Neural cell (in vitro differentiated cells): ENCODE results near the gene SMIM29.

Source experiments
- EP300 ChIP-seq: fragments of 450-650 bp; conservative IDR thresholded peaks from 2 replicates; pipeline ENCODE4 v1.6.1; 2014; ENCODE audit warnings: antibody characterized with exemption, mild to moderate bottlenecking, moderate library complexity; ENCODE audit not compliant: poor library complexity, severe bottlenecking
- EZH2 ChIP-seq: fragments of 200-600, 300-800 bp; shearing (Covaris generic), sonication (generic); IDR thresholded peaks from 2 replicates; pipeline ENCODE4 v1.6.1; 2014; ENCODE audit warnings: antibody characterized with exemption, low read length, borderline replicate concordance, mild to moderate bottlenecking; ENCODE audit not compliant: insufficient read depth, poor library complexity, severe bottlenecking
- MXI1 ChIP-seq: fragments of 450-650 bp; conservative IDR thresholded peaks from 2 replicates; pipeline ENCODE4 v1.6.1; 2014; ENCODE audit warnings: antibody characterized with exemption, mild to moderate bottlenecking; ENCODE audit not compliant: poor library complexity, severe bottlenecking
- POLR2AphosphoS5 ChIP-seq: IDR thresholded peaks from 2 replicates; pipeline ENCODE4 v1.6.1; 2012
- RAD21 ChIP-seq: fragments of 450-650 bp; conservative IDR thresholded peaks from 2 replicates; pipeline ENCODE4 v1.6.1; 2014; ENCODE audit warnings: antibody characterized with exemption, mild to moderate bottlenecking, moderate library complexity
- SMC3 ChIP-seq: fragments of 450-650 bp; conservative IDR thresholded peaks from 2 replicates; pipeline ENCODE4 v1.6.1; 2014; ENCODE audit warnings: antibody characterized with exemption, mild to moderate bottlenecking, moderate library complexity; ENCODE audit not compliant: poor library complexity
- TAF1 ChIP-seq: IDR thresholded peaks from 2 replicates; pipeline ENCODE4 v1.6.1; 2012; ENCODE audit warnings: low read depth
- TF ChIP-seq, protein P1 (sequence below): fragments of 450-650 bp; IDR thresholded peaks from 2 replicates; pipeline ENCODE4 v1.5.1; 2014; ENCODE audit warnings: antibody characterized with exemption, mild to moderate bottlenecking, moderate library complexity; ENCODE audit not compliant: poor library complexity, severe bottlenecking
- TF ChIP-seq, protein P2 (sequence below): IDR thresholded peaks from 2 replicates; pipeline ENCODE4 v1.6.1; 2012; ENCODE audit warnings: borderline replicate concordance

DNA sequence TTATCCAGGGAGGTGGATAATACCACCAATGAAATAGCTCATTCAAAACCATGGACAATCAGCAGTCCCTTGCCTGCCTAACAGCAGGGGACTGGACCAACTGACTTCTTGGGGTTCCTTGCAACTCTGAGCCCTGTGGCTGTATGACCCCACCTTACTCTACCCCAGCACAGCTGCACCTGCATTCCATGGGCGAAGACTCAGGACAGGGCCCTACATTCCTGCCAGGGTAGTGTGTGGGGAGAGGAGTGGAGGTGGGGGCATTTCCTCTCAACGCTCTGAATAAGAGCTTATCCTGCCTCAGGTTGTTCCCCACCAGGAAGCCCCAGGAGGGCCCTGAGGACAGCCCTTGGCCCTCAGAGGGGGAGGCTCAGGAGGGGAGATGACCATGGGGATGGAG lies 42.9 kb downstream of the SMIM29 start:
- TF ChIP-seq POLR2AphosphoS5 = no peak
- TF ChIP-seq, protein P1, sequence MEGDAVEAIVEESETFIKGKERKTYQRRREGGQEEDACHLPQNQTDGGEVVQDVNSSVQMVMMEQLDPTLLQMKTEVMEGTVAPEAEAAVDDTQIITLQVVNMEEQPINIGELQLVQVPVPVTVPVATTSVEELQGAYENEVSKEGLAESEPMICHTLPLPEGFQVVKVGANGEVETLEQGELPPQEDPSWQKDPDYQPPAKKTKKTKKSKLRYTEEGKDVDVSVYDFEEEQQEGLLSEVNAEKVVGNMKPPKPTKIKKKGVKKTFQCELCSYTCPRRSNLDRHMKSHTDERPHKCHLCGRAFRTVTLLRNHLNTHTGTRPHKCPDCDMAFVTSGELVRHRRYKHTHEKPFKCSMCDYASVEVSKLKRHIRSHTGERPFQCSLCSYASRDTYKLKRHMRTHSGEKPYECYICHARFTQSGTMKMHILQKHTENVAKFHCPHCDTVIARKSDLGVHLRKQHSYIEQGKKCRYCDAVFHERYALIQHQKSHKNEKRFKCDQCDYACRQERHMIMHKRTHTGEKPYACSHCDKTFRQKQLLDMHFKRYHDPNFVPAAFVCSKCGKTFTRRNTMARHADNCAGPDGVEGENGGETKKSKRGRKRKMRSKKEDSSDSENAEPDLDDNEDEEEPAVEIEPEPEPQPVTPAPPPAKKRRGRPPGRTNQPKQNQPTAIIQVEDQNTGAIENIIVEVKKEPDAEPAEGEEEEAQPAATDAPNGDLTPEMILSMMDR = no peak
- TF ChIP-seq, protein P2, sequence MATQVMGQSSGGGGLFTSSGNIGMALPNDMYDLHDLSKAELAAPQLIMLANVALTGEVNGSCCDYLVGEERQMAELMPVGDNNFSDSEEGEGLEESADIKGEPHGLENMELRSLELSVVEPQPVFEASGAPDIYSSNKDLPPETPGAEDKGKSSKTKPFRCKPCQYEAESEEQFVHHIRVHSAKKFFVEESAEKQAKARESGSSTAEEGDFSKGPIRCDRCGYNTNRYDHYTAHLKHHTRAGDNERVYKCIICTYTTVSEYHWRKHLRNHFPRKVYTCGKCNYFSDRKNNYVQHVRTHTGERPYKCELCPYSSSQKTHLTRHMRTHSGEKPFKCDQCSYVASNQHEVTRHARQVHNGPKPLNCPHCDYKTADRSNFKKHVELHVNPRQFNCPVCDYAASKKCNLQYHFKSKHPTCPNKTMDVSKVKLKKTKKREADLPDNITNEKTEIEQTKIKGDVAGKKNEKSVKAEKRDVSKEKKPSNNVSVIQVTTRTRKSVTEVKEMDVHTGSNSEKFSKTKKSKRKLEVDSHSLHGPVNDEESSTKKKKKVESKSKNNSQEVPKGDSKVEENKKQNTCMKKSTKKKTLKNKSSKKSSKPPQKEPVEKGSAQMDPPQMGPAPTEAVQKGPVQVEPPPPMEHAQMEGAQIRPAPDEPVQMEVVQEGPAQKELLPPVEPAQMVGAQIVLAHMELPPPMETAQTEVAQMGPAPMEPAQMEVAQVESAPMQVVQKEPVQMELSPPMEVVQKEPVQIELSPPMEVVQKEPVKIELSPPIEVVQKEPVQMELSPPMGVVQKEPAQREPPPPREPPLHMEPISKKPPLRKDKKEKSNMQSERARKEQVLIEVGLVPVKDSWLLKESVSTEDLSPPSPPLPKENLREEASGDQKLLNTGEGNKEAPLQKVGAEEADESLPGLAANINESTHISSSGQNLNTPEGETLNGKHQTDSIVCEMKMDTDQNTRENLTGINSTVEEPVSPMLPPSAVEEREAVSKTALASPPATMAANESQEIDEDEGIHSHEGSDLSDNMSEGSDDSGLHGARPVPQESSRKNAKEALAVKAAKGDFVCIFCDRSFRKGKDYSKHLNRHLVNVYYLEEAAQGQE = no peak
- no peak for TF ChIP-seq EZH2
- TF ChIP-seq TAF1 = no peak
- TF ChIP-seq EP300 = no peak
- TF ChIP-seq SMC3 = no peak
- no peak for TF ChIP-seq RAD21
- no peak for TF ChIP-seq MXI1
